ENCODE results near the gene CAPN1.

DNA sequence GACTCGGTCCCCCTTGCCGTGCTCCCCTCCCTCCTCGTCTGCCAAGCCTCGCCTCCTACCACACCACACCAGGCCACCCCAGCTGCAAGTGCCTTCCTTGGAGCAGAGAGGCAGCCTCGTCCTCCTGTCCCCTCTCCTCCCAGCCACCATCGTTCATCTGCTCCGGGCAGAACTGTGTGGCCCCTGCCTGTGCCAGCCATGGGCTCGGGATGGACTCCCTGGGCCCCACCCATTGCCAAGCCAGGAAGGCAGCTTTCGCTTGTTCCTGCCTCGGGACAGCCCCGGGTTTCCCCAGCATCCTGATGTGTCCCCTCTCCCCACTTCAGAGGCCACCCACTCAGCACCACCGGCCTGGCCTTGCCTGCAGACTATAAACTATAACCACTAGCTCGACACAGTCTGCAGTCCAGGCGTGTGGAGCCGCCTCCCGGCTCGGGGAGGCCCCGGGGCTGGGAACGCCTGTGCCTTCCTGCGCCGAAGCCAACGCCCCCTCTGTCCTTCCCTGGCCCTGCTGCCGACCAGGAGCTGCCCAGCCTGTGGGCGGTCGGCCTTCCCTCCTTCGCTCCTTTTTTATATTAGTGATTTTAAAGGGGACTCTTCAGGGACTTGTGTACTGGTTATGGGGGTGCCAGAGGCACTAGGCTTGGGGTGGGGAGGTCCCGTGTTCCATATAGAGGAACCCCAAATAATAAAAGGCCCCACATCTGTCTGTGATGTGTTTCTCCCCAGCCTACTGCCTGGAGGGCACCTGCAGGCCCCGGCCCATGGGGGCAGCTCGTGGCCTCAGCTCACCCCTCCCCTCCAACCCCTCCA lies 29.8 kb downstream of the CAPN1 start:
- TF ChIP-seq, protein P1, sequence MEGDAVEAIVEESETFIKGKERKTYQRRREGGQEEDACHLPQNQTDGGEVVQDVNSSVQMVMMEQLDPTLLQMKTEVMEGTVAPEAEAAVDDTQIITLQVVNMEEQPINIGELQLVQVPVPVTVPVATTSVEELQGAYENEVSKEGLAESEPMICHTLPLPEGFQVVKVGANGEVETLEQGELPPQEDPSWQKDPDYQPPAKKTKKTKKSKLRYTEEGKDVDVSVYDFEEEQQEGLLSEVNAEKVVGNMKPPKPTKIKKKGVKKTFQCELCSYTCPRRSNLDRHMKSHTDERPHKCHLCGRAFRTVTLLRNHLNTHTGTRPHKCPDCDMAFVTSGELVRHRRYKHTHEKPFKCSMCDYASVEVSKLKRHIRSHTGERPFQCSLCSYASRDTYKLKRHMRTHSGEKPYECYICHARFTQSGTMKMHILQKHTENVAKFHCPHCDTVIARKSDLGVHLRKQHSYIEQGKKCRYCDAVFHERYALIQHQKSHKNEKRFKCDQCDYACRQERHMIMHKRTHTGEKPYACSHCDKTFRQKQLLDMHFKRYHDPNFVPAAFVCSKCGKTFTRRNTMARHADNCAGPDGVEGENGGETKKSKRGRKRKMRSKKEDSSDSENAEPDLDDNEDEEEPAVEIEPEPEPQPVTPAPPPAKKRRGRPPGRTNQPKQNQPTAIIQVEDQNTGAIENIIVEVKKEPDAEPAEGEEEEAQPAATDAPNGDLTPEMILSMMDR (IDR thresholded peaks at IDR 0.05), result no peak
- no peak for TF ChIP-seq EZH2 (IDR thresholded peaks at IDR 0.05)
